ENCODE results near the gene BCL2L1.
A peak's percentile ranks its signal among the peaks of the same experiment; 100 is the strongest.
"Not testable (repeated sequence)": the region's sequence is repeated elsewhere in the genome, so short reads cannot be mapped to it uniquely, and the experiment has no call there.

Gene BCL2L1

GRCh38 chr20:31662372-31662854, 60.3 kb downstream of the BCL2L1 start:
- DNase-seq (ENCODE audit: low spot score) = no peak
- no peak for TF ChIP-seq CTCF (IDR thresholded peaks at IDR 0.05; ENCODE audit: extremely low read depth, missing control alignments)

- peak; percentile 87 for DNase-seq (ENCODE audit: low spot score)
- TF ChIP-seq CTCF (IDR thresholded peaks at IDR 0.05; ENCODE audit: extremely low read depth, missing control alignments) = peak; percentile 63
Observed at GRCh38 chr20:31661625-31662371, 60.9 kb downstream of the BCL2L1 start.

- no peak for TF ChIP-seq CTCF (IDR thresholded peaks at IDR 0.05; ENCODE audit: extremely low read depth, missing control alignments)
- no peak for DNase-seq (ENCODE audit: low spot score)
Observed at GRCh38 chr20:31654534-31654933, 68.1 kb downstream of the BCL2L1 start.

- TF ChIP-seq CTCF (IDR thresholded peaks at IDR 0.05; ENCODE audit: extremely low read depth, missing control alignments) = no peak
- no peak for DNase-seq (ENCODE audit: low spot score)
Observed at GRCh38 chr20:31653561-31653960, 69.1 kb downstream of the BCL2L1 start.

GRCh38 chr20:31652917-31653396, 69.7 kb downstream of the BCL2L1 start:
- DNase-seq (ENCODE audit: low spot score) = no peak
- TF ChIP-seq CTCF (IDR thresholded peaks at IDR 0.05; ENCODE audit: extremely low read depth, missing control alignments) = no peak

GRCh38 chr20:31648104-31648503, 74.6 kb downstream of the BCL2L1 start:
- DNase-seq (ENCODE audit: low spot score) = not testable (repeated sequence)

- no peak for TF ChIP-seq CTCF (IDR thresholded peaks at IDR 0.05; ENCODE audit: extremely low read depth, missing control alignments)
- DNase-seq (ENCODE audit: low spot score) = no peak
Observed at GRCh38 chr20:31644701-31645100, 78.0 kb downstream of the BCL2L1 start.

- TF ChIP-seq CTCF (IDR thresholded peaks at IDR 0.05; ENCODE audit: extremely low read depth, missing control alignments) = no peak
- DNase-seq (ENCODE audit: low spot score) = no peak
Observed at GRCh38 chr20:31643522-31643921, 79.1 kb downstream of the BCL2L1 start.
